Gastrocnemius medialis (tissue), 4 donors: ENCODE data around the gene PIRT.

ENCODE experiments used
- POLR2A ChIP-seq, 2 donors: fragments of 450-650 bp; IDR thresholded peaks; one replicate each; pipeline ENCODE4 v1.6.1; 2017; ENCODE audit warnings: antibody characterized with exemption in 2 of 2, mild to moderate bottlenecking in 2 of 2, moderate library complexity in 2 of 2
- TF ChIP-seq, protein P1 (sequence below), 5 experiments: fragments of 450-650 bp in 3 of 5; fragments of 200-600 bp in 2 of 5; sonication (generic) in 2 of 5; IDR thresholded peaks in 4 of 5; conservative IDR thresholded peaks in 1 of 5; 1 replicate in 4 of 5; 2 replicates in 1 of 5; pipeline ENCODE4 v1.5.1; 2016 to 2019; ENCODE audit warnings: antibody characterized with exemption in 5 of 5, mild to moderate bottlenecking in 3 of 5, moderate library complexity in 3 of 5

DNA sequence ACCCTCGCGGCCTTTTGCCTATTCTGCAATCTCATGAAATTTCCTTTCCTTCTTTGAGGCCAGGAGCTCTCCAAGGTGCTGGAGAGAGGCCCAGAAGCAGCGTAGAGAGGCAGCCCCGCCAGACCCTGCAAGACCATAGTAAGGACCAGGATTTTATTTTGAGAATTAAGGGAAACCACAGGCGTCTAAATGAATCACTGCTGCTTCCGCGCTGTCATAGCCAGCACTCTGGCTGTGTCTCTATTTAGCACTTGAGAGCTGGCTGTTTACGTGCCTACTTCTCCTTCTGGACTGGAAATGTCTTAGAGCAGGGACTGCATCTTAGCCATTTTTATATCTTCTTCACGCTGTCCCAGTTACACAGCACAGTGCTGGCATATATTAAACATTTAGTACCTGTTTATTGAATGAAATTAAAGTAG lies 37.6 kb upstream of the PIRT start:
- TF ChIP-seq, protein P1, sequence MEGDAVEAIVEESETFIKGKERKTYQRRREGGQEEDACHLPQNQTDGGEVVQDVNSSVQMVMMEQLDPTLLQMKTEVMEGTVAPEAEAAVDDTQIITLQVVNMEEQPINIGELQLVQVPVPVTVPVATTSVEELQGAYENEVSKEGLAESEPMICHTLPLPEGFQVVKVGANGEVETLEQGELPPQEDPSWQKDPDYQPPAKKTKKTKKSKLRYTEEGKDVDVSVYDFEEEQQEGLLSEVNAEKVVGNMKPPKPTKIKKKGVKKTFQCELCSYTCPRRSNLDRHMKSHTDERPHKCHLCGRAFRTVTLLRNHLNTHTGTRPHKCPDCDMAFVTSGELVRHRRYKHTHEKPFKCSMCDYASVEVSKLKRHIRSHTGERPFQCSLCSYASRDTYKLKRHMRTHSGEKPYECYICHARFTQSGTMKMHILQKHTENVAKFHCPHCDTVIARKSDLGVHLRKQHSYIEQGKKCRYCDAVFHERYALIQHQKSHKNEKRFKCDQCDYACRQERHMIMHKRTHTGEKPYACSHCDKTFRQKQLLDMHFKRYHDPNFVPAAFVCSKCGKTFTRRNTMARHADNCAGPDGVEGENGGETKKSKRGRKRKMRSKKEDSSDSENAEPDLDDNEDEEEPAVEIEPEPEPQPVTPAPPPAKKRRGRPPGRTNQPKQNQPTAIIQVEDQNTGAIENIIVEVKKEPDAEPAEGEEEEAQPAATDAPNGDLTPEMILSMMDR (IDR thresholded peaks at IDR 0.05 in 4 of 5, conservative IDR thresholded peaks at IDR 0.05 in 1 of 5): no peak
- no peak for TF ChIP-seq POLR2A (IDR thresholded peaks at IDR 0.05)
